Right lung (tissue), 5 donors: ENCODE results near the gene NOTUM. TPM values are rescaled to one million over a fixed set of nuclear protein-coding genes. Genes with fewer than 3 reads are reported as not detected.
"Not testable (repeated sequence)": the region's sequence is repeated elsewhere in the genome, so short reads cannot be mapped to it uniquely, and the experiment has no call there.

Experiments
- DNase-seq, 2 donors: peaks; one replicate each; pipeline ENCODE4 v3.0.0-alpha.2; 2013
- polyA plus RNA-seq, 5 donors: library from polyadenylated mRNA; unstranded; fragments of 120-200 nt; gene quantifications; one replicate each; pipeline versions ENCODE4 v1.2.1 to v1.2.3, GENCODE V29; 2013; ENCODE audit warnings: inconsistent platforms in 1 of 5, low replicate concordance in 1 of 5; ENCODE audit not compliant: insufficient read length in 5 of 5, insufficient read depth in 1 of 5

The NOTUM gene
- polyA plus RNA-seq, 5 donors = 29.6 to 81.0 (median 65.9) TPM

DNA sequence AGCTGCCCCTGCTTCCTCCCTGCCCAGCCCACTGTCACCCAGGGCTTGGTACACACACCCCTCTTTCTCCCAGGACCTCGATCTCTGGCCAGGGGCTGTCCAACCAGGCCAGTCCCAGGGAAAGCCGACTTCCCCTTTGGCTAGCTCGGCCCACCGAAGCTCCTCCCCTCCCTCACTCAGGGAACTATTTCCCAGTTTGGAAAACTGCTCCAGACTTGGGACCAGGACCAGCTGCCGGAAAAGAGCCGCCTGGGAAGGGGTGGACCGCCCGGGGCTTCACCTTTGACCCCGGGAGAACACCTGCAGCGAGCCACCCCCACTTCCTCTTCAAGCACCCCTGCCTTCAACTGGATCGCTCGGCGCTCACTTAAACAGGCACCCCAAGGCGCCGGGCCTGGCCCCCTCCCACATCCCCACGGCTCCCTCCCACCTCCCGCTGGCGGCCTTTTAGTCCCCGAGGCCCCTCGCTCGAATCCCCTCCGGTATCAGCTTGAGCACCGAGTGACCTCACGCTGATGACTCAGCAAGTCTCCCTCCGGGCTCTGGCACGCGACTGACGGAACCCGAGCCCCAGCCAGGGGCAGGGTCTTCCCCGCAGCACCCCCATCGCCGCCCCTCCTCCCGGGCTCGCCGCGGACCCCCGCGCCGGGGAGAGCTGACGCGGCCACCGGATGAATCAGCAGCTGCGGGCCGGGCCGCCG is 34.4 kb downstream of the NOTUM start:
- peak; percentile 40 to 57 for DNase-seq

DNA sequence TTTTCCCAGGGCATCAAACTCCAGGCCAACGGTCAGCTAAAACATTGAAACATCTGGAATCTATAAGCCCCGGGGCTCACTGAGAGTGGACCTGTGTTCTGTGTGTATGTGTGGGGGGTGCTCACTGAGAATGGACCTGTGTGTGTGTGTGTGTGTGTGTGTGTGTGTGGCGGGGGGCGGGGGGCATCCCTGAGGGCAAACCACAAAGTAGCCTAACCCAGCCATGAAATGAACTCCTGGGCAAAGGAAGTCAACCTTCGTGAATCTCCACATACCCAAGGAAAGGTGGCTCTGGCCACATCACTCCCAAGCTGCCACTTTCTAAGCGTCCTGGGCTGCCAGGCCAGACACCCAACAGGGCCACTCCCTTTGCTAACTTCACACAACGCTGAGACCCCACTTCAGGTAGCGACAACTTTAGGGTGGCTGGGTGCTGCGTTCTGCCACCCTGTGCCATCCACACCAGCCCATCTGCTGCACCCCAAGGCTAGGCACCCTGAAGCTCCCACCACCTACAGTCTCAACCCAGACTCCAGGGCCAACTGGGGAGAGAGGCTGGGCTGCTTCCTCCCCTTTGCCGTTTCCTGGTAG is 35.0 kb downstream of the NOTUM start:
- no peak for DNase-seq

- no peak for DNase-seq
Observed at GRCh38 chr17:81924557-81925532, 36.1 kb downstream of the NOTUM start.

DNA sequence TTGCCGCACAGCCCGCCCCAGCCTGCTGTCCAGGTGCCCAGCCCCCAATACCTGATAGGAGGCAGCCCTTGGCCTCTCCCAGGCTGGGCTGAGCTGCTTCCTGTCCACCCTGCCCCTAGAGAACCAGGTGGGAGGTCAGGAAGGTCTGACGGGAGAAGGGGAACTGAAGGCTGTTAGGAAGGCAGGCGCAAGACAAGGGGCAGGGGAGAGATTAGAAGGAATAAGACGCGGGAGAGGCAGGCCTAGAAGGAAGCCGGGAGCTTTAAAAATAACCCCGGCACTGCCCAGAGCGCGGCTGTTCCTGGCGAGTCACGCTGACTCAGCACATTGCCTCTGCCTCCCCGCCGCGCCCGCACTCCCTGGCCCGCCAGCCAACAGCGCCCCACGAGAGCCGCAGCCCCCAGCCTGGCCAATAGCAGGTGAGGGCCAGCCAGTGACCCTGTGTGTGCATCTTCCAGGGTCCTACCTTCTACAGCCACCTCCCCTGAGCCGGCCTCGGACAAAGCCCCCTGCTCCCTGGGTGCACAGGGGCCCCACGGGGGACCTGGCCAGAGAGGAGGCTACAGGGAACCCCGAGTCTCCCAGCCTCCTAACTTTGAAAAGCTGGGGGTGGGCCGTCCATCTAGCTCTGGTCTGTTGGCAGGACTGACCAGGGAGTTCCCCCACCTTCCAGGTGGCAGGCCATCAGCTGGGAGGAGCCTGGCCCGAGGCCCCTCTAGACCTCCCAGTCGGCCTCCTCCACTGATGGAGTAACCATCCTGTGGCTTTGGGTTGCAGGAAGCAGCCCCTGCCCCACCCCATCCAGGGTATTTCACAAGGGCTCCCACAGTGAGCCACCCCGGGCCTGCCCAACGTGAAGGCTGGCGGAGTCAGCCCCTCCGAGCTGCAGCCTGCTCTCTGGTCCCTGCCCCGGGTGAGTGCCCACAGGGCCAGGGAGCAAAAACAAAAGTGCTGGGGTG is 37.4 kb downstream of the NOTUM start:
- no peak for DNase-seq

GRCh38 chr17:81922566-81923301 is 38.3 kb downstream of the NOTUM start:
- DNase-seq = no peak

GRCh38 chr17:81921996-81922565 is 38.9 kb downstream of the NOTUM start:
- no peak for DNase-seq

DNA sequence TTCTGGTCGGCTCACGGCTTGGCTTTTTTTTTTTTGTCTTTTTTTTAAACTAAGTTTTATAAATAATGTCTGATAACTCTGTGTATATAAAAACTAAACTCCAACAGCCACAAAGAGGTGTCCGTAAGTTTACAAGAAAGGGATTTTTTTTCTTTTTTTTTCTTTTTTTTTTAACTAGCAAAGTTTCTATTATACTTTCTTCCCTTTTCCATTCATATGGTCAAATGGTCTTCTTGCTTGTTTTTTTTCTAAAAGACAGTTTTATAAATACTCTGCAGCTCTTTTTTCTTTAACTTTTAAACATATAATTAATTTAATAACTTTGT is 39.5 kb downstream of the NOTUM start:
- no peak for DNase-seq

DNA sequence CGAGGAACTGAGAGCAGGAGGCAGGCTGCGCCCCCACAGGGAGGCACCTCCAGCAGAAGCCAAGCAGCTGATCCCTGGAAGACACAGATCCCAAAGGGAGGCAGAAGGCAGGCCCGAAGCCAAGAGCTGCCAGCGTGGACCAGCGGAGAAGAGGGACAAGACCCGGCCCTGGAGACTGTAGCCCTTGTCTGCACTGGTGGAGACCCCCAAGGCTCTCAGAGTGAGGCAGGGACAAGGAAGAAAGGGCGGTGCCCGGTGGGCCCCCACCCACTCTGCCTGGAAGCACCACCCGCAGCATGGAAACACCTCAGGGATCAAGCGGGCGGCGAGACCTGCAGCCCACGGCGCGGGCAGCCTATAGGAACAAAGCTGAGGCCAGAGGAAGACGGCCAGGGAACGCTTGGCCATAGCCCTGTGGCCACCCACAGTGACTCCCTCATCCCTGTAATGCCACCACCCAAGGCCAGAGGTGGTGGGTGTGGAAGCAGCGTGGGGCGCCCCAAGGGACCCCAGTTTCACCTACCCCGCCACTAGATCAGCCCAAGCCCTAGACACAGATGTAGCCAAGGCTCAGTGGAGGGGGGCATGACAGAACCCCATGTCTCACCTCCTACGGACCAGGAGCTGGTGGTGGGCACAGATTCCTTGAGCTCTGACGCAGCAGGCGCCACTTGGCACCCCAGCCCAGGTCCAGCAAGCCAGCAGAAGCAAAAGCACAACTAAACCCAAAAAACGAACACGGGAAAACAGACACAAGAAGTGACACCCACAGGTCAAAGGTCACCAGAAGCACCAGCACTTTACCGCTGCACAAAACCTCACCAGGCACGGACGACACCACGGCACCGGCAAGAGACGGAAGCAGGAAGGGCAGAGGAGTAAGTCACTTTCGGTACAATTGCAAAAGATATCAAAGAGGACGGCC is 40.1 kb downstream of the NOTUM start:
- no peak for DNase-seq

DNA sequence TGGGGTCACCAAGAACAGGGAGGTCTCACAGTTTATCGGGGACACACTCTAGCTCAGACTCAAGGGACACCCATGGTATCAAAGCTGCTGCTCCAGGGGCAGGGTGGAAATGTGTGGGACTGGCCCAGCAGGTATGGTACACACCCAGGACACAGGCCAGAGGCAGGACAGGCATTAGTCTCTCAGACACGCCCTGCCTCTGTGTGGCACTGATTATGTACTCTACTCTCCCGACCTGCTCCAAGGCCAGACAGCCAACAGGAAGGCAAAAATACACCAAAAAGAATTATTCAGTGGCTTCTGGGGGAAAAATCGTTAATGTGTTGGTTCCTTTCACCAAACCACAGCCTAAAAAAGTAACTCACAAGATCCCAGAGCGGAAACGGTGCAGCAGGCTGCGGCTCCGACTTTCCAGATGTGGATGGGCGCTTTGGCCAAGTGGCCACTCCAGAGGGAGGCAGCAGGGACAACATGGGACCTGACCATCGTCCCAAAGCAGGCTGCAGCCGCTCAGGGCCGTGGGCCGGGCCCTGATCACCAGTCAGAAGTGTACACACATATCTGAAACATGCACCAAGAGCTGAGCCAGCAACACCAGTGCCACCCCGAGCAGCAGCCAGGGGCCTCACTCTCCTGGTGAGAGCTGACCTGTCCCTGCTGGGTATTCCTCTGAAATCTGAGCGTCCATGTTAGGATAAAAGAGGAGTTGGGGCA is 42.0 kb downstream of the NOTUM start:
- no peak for DNase-seq

- not testable (repeated sequence) for DNase-seq
Observed at GRCh38 chr17:81918333-81918669, 42.7 kb downstream of the NOTUM start.

DNA sequence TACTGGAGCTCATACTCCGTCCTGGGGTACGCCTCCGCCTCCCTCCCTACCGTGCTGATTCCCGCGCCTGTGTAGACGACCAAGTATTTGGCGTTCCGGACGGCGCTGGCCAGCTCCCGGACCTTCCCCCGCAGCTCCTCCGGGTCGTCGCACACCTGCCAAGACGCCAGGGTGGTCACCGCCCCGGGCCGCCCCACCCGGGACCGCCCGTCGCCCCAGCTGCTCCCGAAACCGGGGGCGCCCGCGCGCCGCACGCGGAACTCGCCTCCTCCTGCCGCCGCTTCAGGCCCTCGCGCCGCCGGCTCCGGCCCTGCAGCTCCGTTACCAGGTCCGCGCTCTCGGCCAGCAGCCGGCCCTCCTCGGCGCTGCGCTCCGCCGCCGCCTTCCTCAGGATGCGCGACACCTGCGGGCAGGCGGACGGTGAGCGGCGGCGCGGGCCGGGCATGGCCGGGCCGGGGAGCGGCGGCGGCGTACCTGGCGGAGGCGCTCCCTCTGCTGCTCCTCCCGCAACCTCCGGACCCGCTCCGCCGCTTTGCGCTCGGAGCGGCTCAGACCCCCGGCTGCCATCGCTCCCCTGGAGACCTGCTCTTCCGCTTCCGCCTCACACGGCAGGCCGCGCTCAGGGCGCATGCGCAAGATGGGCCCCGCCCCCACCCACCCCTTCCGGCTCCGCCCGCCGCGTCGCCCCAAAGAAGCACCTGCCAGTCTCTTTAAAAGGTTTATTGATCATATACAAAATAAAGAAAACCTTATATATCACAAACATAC is 43.2 kb downstream of the NOTUM start, which contains the start of gene SIRT7:
SIRT7 (minus strand) TSS at position 612 of the 768 bp plus-strand sequence; CDS start at position 567, 45 bp downstream.
- DNase-seq = peak; percentile 69 to 70

DNA sequence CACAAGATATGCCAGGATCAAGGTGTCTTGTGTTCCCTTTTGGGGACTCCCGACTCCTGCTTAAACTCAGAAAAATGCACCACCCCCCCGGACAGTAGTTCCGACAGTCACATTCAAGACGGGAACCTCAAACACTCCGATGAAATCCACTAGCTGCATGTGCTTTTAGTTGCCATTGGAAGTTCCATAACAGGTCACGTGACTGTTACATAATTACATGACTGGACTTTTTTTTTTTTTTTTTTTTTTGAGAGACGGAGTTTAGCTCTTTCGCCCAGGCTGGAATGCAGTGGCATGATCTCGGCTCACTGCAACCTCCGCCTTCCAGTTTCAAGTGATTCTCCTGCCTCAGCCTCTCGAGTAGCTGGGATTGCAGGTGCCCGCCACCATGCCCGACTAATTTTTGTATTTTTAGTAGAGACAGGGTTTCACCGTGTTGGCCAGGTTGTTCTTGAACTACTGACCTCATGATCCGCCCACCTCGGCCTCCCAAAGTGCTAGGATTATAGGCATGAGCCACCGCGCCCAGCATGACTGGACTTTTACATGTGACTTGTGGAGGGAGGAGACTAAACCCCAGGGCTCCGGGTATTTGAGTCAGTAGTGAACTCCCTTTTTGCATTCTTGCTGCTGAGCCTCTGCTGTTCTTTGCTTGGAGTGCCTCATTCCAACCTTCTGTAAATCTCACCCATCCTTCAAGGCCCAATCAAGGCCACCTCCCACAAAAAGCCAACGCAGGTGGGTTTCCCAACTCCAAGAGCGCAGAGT is 44.6 kb downstream of the NOTUM start:
- no peak for DNase-seq

DNA sequence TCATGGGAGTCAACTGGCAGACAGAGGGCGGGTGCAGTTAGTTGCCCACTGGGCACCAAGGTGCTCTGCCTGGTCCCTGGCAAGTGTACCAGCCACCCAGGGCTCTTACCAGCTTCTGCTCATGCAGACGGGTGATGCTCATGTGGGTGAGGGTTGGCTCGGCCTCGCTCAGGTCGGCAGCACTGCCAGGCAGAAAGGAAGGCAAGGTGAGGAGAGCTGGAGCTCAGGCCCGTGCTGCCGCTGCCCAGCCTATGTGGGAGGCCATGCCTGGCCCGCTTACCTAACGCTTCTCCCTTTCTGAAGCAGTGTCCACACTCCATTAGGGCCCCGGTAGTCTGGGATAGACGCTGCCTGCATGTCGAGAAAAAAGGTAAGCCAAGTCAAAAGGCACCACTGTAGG is 45.7 kb downstream of the NOTUM start:
- DNase-seq = no peak

GRCh38 chr17:81914103-81914850 is 46.7 kb downstream of the NOTUM start:
- no peak for DNase-seq

- no peak for DNase-seq
Observed at GRCh38 chr17:81913394-81914102, 47.4 kb downstream of the NOTUM start.
